ENCODE results near the gene GGT5.
A peak's percentile ranks its signal among the peaks of the same experiment; 100 is the strongest.

Gene GGT5

GRCh38 chr22:24232124-24232523 lies 12.8 kb downstream of the GGT5 start:
- peaks cover 7% of the 10 kb centered on the region for H3K4me1 ChIP-seq (ENCODE audit: control insufficient read depth, insufficient read depth, low read depth, low read length)
- H3K9ac ChIP-seq (ENCODE audit: low read length) = no peak overlapping the region
- no peak overlapping the region for H3K4ac ChIP-seq (ENCODE audit: low read depth in 1 of 2, low read length in 2 of 2)
- peak overlapping the region in 1 of 2 experiments; percentile 4 for H3K14ac ChIP-seq (ENCODE audit: low read length in 2 of 2)
- no peak overlapping the region for H2AFZ ChIP-seq (ENCODE audit: low read depth, low read length)
- H3K23ac ChIP-seq (ENCODE audit: low read length in 2 of 2) = no peak overlapping the region
- no peak overlapping the region for H3K18ac ChIP-seq (ENCODE audit: low read depth in 1 of 2, low read length in 2 of 2)
- H2AK5ac ChIP-seq (ENCODE audit: low read length, severe bottlenecking) = no peak overlapping the region
- no peak overlapping the region for H3K27ac ChIP-seq (ENCODE audit: low read length, poor library complexity, severe bottlenecking)
- H2BK120ac ChIP-seq (ENCODE audit: low read depth, low read length) = no peak overlapping the region
- H3K27me3 ChIP-seq (ENCODE audit: control insufficient read depth in 1 of 2, insufficient read depth in 1 of 2, low read length in 2 of 2) = no peaks in the 10 kb centered on the region
- no peaks in the 10 kb centered on the region for H3K79me1 ChIP-seq (replicated peaks; ENCODE audit: low read length, poor library complexity, severe bottlenecking)
- H3K4me2 ChIP-seq (ENCODE audit: low read length, poor library complexity, severe bottlenecking) = no peak overlapping the region
- peak overlapping the region; percentile 53 for H4K8ac ChIP-seq (ENCODE audit: low read length)
- 97% methylated on average over 6 of the region's 6 CpGs for WGBS
- no peak overlapping the region for H4K91ac ChIP-seq (ENCODE audit: low read length)
- peaks cover 0 to 18% of the 10 kb centered on the region in 2 experiments for H3K36me3 ChIP-seq (ENCODE audit: control insufficient read depth in 1 of 2, insufficient read depth in 2 of 2, low read depth in 1 of 2, low read length in 2 of 2)
- no peak for DNase-seq
- no peak overlapping the region for H2BK5ac ChIP-seq (ENCODE audit: low read depth, low read length, poor library complexity, severe bottlenecking)
- no peaks in the 10 kb centered on the region for H3K9me3 ChIP-seq (ENCODE audit: control insufficient read depth, low read length)
- no peak overlapping the region for H2BK12ac ChIP-seq (ENCODE audit: low read length in 2 of 2)
- H3K4me3 ChIP-seq (ENCODE audit: insufficient read depth in 1 of 2, low read depth in 1 of 2, low read length in 2 of 2) = no peak overlapping the region
- H2BK15ac ChIP-seq (ENCODE audit: low read depth, poor library complexity, severe bottlenecking) = no peak overlapping the region

- H3K4me1 ChIP-seq (ENCODE audit: control insufficient read depth, insufficient read depth, low read depth, low read length) = peaks cover 7% of the 10 kb centered on the region
- peak overlapping the region; percentile 53 for H4K8ac ChIP-seq (ENCODE audit: low read length)
- H3K27ac ChIP-seq (ENCODE audit: low read length, poor library complexity, severe bottlenecking) = no peak overlapping the region
- no peaks in the 10 kb centered on the region for H3K79me1 ChIP-seq (replicated peaks; ENCODE audit: low read length, poor library complexity, severe bottlenecking)
- H3K18ac ChIP-seq (ENCODE audit: low read depth in 1 of 2, low read length in 2 of 2) = no peak overlapping the region
- no peak overlapping the region for H3K9ac ChIP-seq (ENCODE audit: low read length)
- WGBS = 93% methylated on average over 9 of the region's 9 CpGs
- no peaks in the 10 kb centered on the region for H3K9me3 ChIP-seq (ENCODE audit: control insufficient read depth, low read length)
- H4K91ac ChIP-seq (ENCODE audit: low read length) = peak overlapping the region; percentile 43
- H3K4ac ChIP-seq (ENCODE audit: low read depth in 1 of 2, low read length in 2 of 2) = no peak overlapping the region
- peak overlapping the region in 1 of 2 experiments; percentile 4 for H3K14ac ChIP-seq (ENCODE audit: low read length in 2 of 2)
- no peak overlapping the region for H2BK5ac ChIP-seq (ENCODE audit: low read depth, low read length, poor library complexity, severe bottlenecking)
- no peak for DNase-seq
- no peak overlapping the region for H2BK15ac ChIP-seq (ENCODE audit: low read depth, poor library complexity, severe bottlenecking)
- no peak overlapping the region for H3K4me3 ChIP-seq (ENCODE audit: insufficient read depth in 1 of 2, low read depth in 1 of 2, low read length in 2 of 2)
- no peak overlapping the region for H2AK5ac ChIP-seq (ENCODE audit: low read length, severe bottlenecking)
- no peak overlapping the region for H2BK120ac ChIP-seq (ENCODE audit: low read depth, low read length)
- H3K36me3 ChIP-seq (ENCODE audit: control insufficient read depth in 1 of 2, insufficient read depth in 2 of 2, low read depth in 1 of 2, low read length in 2 of 2) = peaks cover 0 to 22% of the 10 kb centered on the region in 2 experiments
- no peak overlapping the region for H3K23ac ChIP-seq (ENCODE audit: low read length in 2 of 2)
- no peak overlapping the region for H2AFZ ChIP-seq (ENCODE audit: low read depth, low read length)
- no peak overlapping the region for H2BK12ac ChIP-seq (ENCODE audit: low read length in 2 of 2)
- no peaks in the 10 kb centered on the region for H3K27me3 ChIP-seq (ENCODE audit: control insufficient read depth in 1 of 2, insufficient read depth in 1 of 2, low read length in 2 of 2)
- no peak overlapping the region for H3K4me2 ChIP-seq (ENCODE audit: low read length, poor library complexity, severe bottlenecking)
Observed at GRCh38 chr22:24231706-24232105, 13.2 kb downstream of the GGT5 start.

GRCh38 chr22:24230911-24231656 lies 13.8 kb downstream of the GGT5 start:
- no peak overlapping the region for H4K91ac ChIP-seq (ENCODE audit: low read length)
- H3K9ac ChIP-seq (ENCODE audit: low read length) = no peak overlapping the region
- H3K18ac ChIP-seq (ENCODE audit: low read depth in 1 of 2, low read length in 2 of 2) = no peak overlapping the region

GRCh38 chr22:24225951-24226350 lies 18.9 kb downstream of the GGT5 start:
- H2BK12ac ChIP-seq (ENCODE audit: low read length in 2 of 2) = no peak overlapping the region
- no peak overlapping the region for H3K4me2 ChIP-seq (ENCODE audit: low read length, poor library complexity, severe bottlenecking)
- H3K27ac ChIP-seq (ENCODE audit: low read length, poor library complexity, severe bottlenecking) = no peak overlapping the region
- H3K4me1 ChIP-seq (ENCODE audit: control insufficient read depth, insufficient read depth, low read depth, low read length) = peaks cover 2% of the 10 kb centered on the region
- no peaks in the 10 kb centered on the region for H3K79me1 ChIP-seq (replicated peaks; ENCODE audit: low read length, poor library complexity, severe bottlenecking)
- H3K18ac ChIP-seq (ENCODE audit: low read depth in 1 of 2, low read length in 2 of 2) = no peak overlapping the region
- no peak overlapping the region for H2BK5ac ChIP-seq (ENCODE audit: low read depth, low read length, poor library complexity, severe bottlenecking)
- H2AFZ ChIP-seq (ENCODE audit: low read depth, low read length) = no peak overlapping the region
- H3K9ac ChIP-seq (ENCODE audit: low read length) = no peak overlapping the region
- no peak overlapping the region for H2BK120ac ChIP-seq (ENCODE audit: low read depth, low read length)
- H3K27me3 ChIP-seq (ENCODE audit: control insufficient read depth in 1 of 2, insufficient read depth in 1 of 2, low read length in 2 of 2) = no peaks in the 10 kb centered on the region
- no peak overlapping the region for H4K91ac ChIP-seq (ENCODE audit: low read length)
- WGBS = 95% methylated on average over 14 of the region's 14 CpGs
- H3K9me3 ChIP-seq (ENCODE audit: control insufficient read depth, low read length) = peaks cover 8% of the 10 kb centered on the region
- H3K23ac ChIP-seq (ENCODE audit: low read length in 2 of 2) = no peak overlapping the region
- no peak overlapping the region for H4K8ac ChIP-seq (ENCODE audit: low read length)
- no peak overlapping the region for H3K4ac ChIP-seq (ENCODE audit: low read depth in 1 of 2, low read length in 2 of 2)
- no peak overlapping the region for H3K14ac ChIP-seq (ENCODE audit: low read length in 2 of 2)
- H3K36me3 ChIP-seq (ENCODE audit: control insufficient read depth in 1 of 2, insufficient read depth in 2 of 2, low read depth in 1 of 2, low read length in 2 of 2) = peaks cover 16 to 49% of the 10 kb centered on the region in 2 experiments
- no peak overlapping the region for H2AK5ac ChIP-seq (ENCODE audit: low read length, severe bottlenecking)
- no peak overlapping the region for H3K4me3 ChIP-seq (ENCODE audit: insufficient read depth in 1 of 2, low read depth in 1 of 2, low read length in 2 of 2)
- no peak for DNase-seq
- H2BK15ac ChIP-seq (ENCODE audit: low read depth, poor library complexity, severe bottlenecking) = no peak overlapping the region

More at GRCh38 chr22:24230911-24231656, 13.8 kb downstream of the GGT5 start:
- 73% methylated on average over 18 of the region's 18 CpGs for WGBS
- no peak overlapping the region for H2BK120ac ChIP-seq (ENCODE audit: low read depth, low read length)
- H3K27me3 ChIP-seq (ENCODE audit: control insufficient read depth in 1 of 2, insufficient read depth in 1 of 2, low read length in 2 of 2) = no peaks in the 10 kb centered on the region
- H4K8ac ChIP-seq (ENCODE audit: low read length) = no peak overlapping the region
- no peak overlapping the region for H3K4ac ChIP-seq (ENCODE audit: low read depth in 1 of 2, low read length in 2 of 2)
- no peak for DNase-seq
- peaks cover under 1 to 28% of the 10 kb centered on the region in 2 experiments for H3K36me3 ChIP-seq (ENCODE audit: control insufficient read depth in 1 of 2, insufficient read depth in 2 of 2, low read depth in 1 of 2, low read length in 2 of 2)
- no peak overlapping the region for H3K14ac ChIP-seq (ENCODE audit: low read length in 2 of 2)
- no peak overlapping the region for H3K4me3 ChIP-seq (ENCODE audit: insufficient read depth in 1 of 2, low read depth in 1 of 2, low read length in 2 of 2)
- no peak overlapping the region for H2BK15ac ChIP-seq (ENCODE audit: low read depth, poor library complexity, severe bottlenecking)
- no peak overlapping the region for H2AFZ ChIP-seq (ENCODE audit: low read depth, low read length)
- H3K4me1 ChIP-seq (ENCODE audit: control insufficient read depth, insufficient read depth, low read depth, low read length) = peaks cover 7% of the 10 kb centered on the region
- no peaks in the 10 kb centered on the region for H3K79me1 ChIP-seq (replicated peaks; ENCODE audit: low read length, poor library complexity, severe bottlenecking)
- no peaks in the 10 kb centered on the region for H3K9me3 ChIP-seq (ENCODE audit: control insufficient read depth, low read length)
- no peak overlapping the region for H3K4me2 ChIP-seq (ENCODE audit: low read length, poor library complexity, severe bottlenecking)
- no peak overlapping the region for H2AK5ac ChIP-seq (ENCODE audit: low read length, severe bottlenecking)
- peak overlapping the region in 1 of 2 experiments; percentile 32 for H2BK12ac ChIP-seq (ENCODE audit: low read length in 2 of 2)
- no peak overlapping the region for H3K23ac ChIP-seq (ENCODE audit: low read length in 2 of 2)
- H3K27ac ChIP-seq (ENCODE audit: low read length, poor library complexity, severe bottlenecking) = no peak overlapping the region
- no peak overlapping the region for H2BK5ac ChIP-seq (ENCODE audit: low read depth, low read length, poor library complexity, severe bottlenecking)
